HepG2 (cell line): ENCODE results near the gene PEPD. TPM values are rescaled to one million over a fixed set of nuclear protein-coding genes. Genes with fewer than 3 reads are reported as not detected.

Source experiments
- CBX1 ChIP-seq: IDR thresholded peaks from one replicate; pipeline ENCODE4 v1.6.1; 2016; ENCODE audit warnings: antibody characterized with exemption, low read depth
- DNMT1 ChIP-seq: sonication (generic); formaldehyde crosslinking; IDR thresholded peaks from 2 replicates; pipeline ENCODE4 v1.5.1; 2020; ENCODE audit warnings: mild to moderate bottlenecking, missing genetic modification reagents
- HOXA9 ChIP-seq: sonication (generic); formaldehyde crosslinking; IDR thresholded peaks from 2 replicates; pipeline ENCODE4 v1.8.1; 2022; ENCODE audit warnings: missing genetic modification reagents, mild to moderate bottlenecking, moderate library complexity, borderline replicate concordance
- NR0B2 ChIP-seq: sonication (generic); formaldehyde crosslinking; IDR thresholded peaks from 2 replicates; pipeline ENCODE4 v1.4.0; 2020; ENCODE audit warnings: mild to moderate bottlenecking, missing genetic modification reagents
- POLR2A ChIP-seq, 2 experiments: IDR thresholded peaks; 2 replicates each; pipeline ENCODE4 v1.6.1; 2011; ENCODE audit warnings: low read depth in 2 of 2, low read length in 2 of 2, mild to moderate bottlenecking in 1 of 2, moderate library complexity in 1 of 2; ENCODE audit not compliant: insufficient read depth in 1 of 2
- SRSF4 ChIP-seq: fragments of 200-400 bp; formaldehyde crosslinking; IDR thresholded peaks from one replicate; pipeline ENCODE4 v1.6.1; 2018; ENCODE audit warnings: mild to moderate bottlenecking, low read depth, low read length, moderate library complexity; ENCODE audit not compliant: poor library complexity, severe bottlenecking
- TAF1 ChIP-seq: sonication (generic); formaldehyde crosslinking; IDR thresholded peaks from 2 replicates; pipeline ENCODE4 v1.4.0; 2020; ENCODE audit warnings: missing genetic modification reagents
- TBX2 ChIP-seq: sonication (generic); formaldehyde crosslinking; IDR thresholded peaks from 2 replicates; pipeline ENCODE4 v1.5.0; 2020; ENCODE audit warnings: missing genetic modification reagents, mild to moderate bottlenecking, borderline replicate concordance
- THAP11 ChIP-seq: IDR thresholded peaks from 2 replicates; pipeline ENCODE4 v1.6.1; 2016; ENCODE audit warnings: missing biosample characterization, missing genetic modification reagents
- TMF1 ChIP-seq: sonication (generic); formaldehyde crosslinking; IDR thresholded peaks from 2 replicates; pipeline ENCODE4 v1.8.1; 2022; ENCODE audit warnings: low read depth, missing genetic modification reagents
- ZBTB3 ChIP-seq: sonication (generic); formaldehyde crosslinking; IDR thresholded peaks from 2 replicates; pipeline ENCODE4 v1.4.0; 2020; ENCODE audit warnings: low read depth, mild to moderate bottlenecking, moderate library complexity, missing genetic modification reagents, borderline replicate concordance
- ZNF12 ChIP-seq: sonication (generic); formaldehyde crosslinking; IDR thresholded peaks from 2 replicates; pipeline ENCODE4 v1.5.0; 2020; ENCODE audit warnings: missing genetic modification reagents
- ZNF225 ChIP-seq: sonication (generic); formaldehyde crosslinking; IDR thresholded peaks from 2 replicates; pipeline ENCODE4 v1.4.0; 2020; ENCODE audit warnings: mild to moderate bottlenecking, missing genetic modification reagents
- ZNF230 ChIP-seq: sonication (generic); formaldehyde crosslinking; IDR thresholded peaks from 2 replicates; pipeline ENCODE4 v1.4.0; 2020; ENCODE audit warnings: mild to moderate bottlenecking, missing genetic modification reagents
- ZNF256 ChIP-seq: sonication (generic); formaldehyde crosslinking; conservative IDR thresholded peaks from 2 replicates; pipeline ENCODE4 v1.4.0; 2020; ENCODE audit warnings: missing genetic modification reagents
- ZNF274 ChIP-seq: sonication (generic); formaldehyde crosslinking; IDR thresholded peaks from 2 replicates; pipeline ENCODE4 v1.5.1; 2020; ENCODE audit warnings: mild to moderate bottlenecking, missing genetic modification reagents
- ZNF556 ChIP-seq: sonication (generic); formaldehyde crosslinking; IDR thresholded peaks from 2 replicates; pipeline ENCODE4 v1.4.0; 2020; ENCODE audit warnings: mild to moderate bottlenecking, missing genetic modification reagents, borderline replicate concordance
- ZNF563 ChIP-seq: sonication (generic); formaldehyde crosslinking; IDR thresholded peaks from 2 replicates; pipeline ENCODE4 v1.8.0; 2022; ENCODE audit warnings: mild to moderate bottlenecking, moderate library complexity, missing genetic modification reagents
- ZNF670 ChIP-seq: sonication (generic); formaldehyde crosslinking; IDR thresholded peaks from 2 replicates; pipeline ENCODE4 v1.8.0; 2022; ENCODE audit warnings: mild to moderate bottlenecking, missing genetic modification reagents, borderline replicate concordance
- polyA plus RNA-seq, 8 experiments: library from polyadenylated mRNA; depleted of rRNA in 3 of 8; stranded (reverse) in 7 of 8; unstranded in 1 of 8; fragments of >200 nt; fragmentation: Illumina TruSeq in 4 of 8; extraction: Trizol in 4 of 8; gene quantifications; 2 replicates each; pipeline versions ENCODE4 v1.2.1 to v1.2.3, GENCODE V29; 2011 to 2016; ENCODE audit warnings: low read depth in 4 of 8, missing spikeins in 1 of 8, mixed read lengths in 1 of 8; ENCODE audit not compliant: insufficient read depth in 1 of 8
- total RNA-seq, 5 experiments: library from RNA; depleted of rRNA; stranded (reverse); fragments of >200 nt; fragmentation: Illumina TruSeq; extraction: Trizol; gene quantifications; 2 replicates each; pipeline ENCODE4 v1.2.3, GENCODE V29; 2016; ENCODE audit warnings: low read depth in 1 of 5
- TF ChIP-seq, protein P1 (sequence below): sonication (generic); formaldehyde crosslinking; IDR thresholded peaks from 2 replicates; pipeline ENCODE4; 2020; ENCODE audit warnings: missing genetic modification reagents, mild to moderate bottlenecking, borderline replicate concordance
- TF ChIP-seq, protein P2 (sequence below): sonication (generic); formaldehyde crosslinking; IDR thresholded peaks from 2 replicates; pipeline ENCODE4 v1.9.0; 2021; ENCODE audit warnings: missing genetic modification reagents, borderline replicate concordance

PEPD gene
- total and polyA plus RNA-seq, 2 of the 13 experiments (the other 11 are each of a cell fraction or from before 2014, with no cell fraction given): 60.7 to 75.1 TPM

GRCh38 chr19:33403221-33403972 is 118.2 kb downstream of the PEPD start (continued):
- TF ChIP-seq, protein P1, sequence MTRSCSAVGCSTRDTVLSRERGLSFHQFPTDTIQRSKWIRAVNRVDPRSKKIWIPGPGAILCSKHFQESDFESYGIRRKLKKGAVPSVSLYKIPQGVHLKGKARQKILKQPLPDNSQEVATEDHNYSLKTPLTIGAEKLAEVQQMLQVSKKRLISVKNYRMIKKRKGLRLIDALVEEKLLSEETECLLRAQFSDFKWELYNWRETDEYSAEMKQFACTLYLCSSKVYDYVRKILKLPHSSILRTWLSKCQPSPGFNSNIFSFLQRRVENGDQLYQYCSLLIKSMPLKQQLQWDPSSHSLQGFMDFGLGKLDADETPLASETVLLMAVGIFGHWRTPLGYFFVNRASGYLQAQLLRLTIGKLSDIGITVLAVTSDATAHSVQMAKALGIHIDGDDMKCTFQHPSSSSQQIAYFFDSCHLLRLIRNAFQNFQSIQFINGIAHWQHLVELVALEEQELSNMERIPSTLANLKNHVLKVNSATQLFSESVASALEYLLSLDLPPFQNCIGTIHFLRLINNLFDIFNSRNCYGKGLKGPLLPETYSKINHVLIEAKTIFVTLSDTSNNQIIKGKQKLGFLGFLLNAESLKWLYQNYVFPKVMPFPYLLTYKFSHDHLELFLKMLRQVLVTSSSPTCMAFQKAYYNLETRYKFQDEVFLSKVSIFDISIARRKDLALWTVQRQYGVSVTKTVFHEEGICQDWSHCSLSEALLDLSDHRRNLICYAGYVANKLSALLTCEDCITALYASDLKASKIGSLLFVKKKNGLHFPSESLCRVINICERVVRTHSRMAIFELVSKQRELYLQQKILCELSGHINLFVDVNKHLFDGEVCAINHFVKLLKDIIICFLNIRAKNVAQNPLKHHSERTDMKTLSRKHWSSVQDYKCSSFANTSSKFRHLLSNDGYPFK (CRISPR knock-in tag): peak; percentile 88
- peak; percentile 45 for TF ChIP-seq CBX1
- TF ChIP-seq POLR2A (IDR thresholded peaks at IDR 0.05; ENCODE audit: insufficient read depth in 1 of 2, low read depth in 2 of 2, low read length in 2 of 2): peak in 1 of 2 experiments; percentile 43; a peak in 3 of 4 replicates
- TF ChIP-seq HOXA9 (CRISPR knock-in tag): peak; percentile 68; the same call in 1 of the 2 replicates
- TF ChIP-seq ZBTB3 (CRISPR knock-in tag): peak; percentile 91
- TF ChIP-seq TAF1 (CRISPR knock-in tag): peak; percentile 60; the same call in 1 of the 2 replicates
- TF ChIP-seq TMF1: peak; percentile 94
- peak; percentile 95 for TF ChIP-seq ZNF563 (CRISPR knock-in tag)
- TF ChIP-seq ZNF256 (CRISPR knock-in tag): peak; percentile 85
- no peak for TF ChIP-seq SRSF4
- TF ChIP-seq ZNF225 (CRISPR knock-in tag): peak; percentile 95; the same call in 1 of the 2 replicates
- TF ChIP-seq ZNF12 (CRISPR knock-in tag): peak; percentile 65; the same call in 1 of the 2 replicates
- peak; percentile 80 for TF ChIP-seq THAP11 (CRISPR knock-in tag)
- TF ChIP-seq, protein P2, sequence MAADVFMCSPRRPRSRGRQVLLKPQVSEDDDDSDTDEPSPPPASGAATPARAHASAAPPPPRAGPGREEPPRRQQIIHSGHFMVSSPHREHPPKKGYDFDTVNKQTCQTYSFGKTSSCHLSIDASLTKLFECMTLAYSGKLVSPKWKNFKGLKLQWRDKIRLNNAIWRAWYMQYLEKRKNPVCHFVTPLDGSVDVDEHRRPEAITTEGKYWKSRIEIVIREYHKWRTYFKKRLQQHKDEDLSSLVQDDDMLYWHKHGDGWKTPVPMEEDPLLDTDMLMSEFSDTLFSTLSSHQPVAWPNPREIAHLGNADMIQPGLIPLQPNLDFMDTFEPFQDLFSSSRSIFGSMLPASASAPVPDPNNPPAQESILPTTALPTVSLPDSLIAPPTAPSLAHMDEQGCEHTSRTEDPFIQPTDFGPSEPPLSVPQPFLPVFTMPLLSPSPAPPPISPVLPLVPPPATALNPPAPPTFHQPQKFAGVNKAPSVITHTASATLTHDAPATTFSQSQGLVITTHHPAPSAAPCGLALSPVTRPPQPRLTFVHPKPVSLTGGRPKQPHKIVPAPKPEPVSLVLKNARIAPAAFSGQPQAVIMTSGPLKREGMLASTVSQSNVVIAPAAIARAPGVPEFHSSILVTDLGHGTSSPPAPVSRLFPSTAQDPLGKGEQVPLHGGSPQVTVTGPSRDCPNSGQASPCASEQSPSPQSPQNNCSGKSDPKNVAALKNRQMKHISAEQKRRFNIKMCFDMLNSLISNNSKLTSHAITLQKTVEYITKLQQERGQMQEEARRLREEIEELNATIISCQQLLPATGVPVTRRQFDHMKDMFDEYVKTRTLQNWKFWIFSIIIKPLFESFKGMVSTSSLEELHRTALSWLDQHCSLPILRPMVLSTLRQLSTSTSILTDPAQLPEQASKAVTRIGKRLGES (CRISPR knock-in tag): peak; percentile 97
- TF ChIP-seq ZNF230 (CRISPR knock-in tag): peak; percentile 95; the same call in 1 of the 2 replicates
- TF ChIP-seq DNMT1 (CRISPR knock-in tag): peak; percentile 91; the same call in 1 of the 2 replicates
- peak; percentile 98 for TF ChIP-seq ZNF274
- peak; percentile 98 for TF ChIP-seq NR0B2 (CRISPR knock-in tag)
- 0 out of 2 replicates have a peak, but pooled peaks have one; percentile 17 for TF ChIP-seq ZNF556 (CRISPR knock-in tag)
- 0 out of 2 replicates have a peak, but pooled peaks have one; percentile 79 for TF ChIP-seq ZNF670 (CRISPR knock-in tag)
- peak; percentile 98 for TF ChIP-seq TBX2 (CRISPR knock-in tag)
